Measurements from ENCODE around the gene FMNL2.

FMNL2 gene

GRCh38 chr2:152585830-152586484 lies 251.0 kb downstream of the FMNL2 start:
- no peak overlapping the region for H2AK5ac ChIP-seq (ENCODE audit: low read depth, low read length)
- H2BK12ac ChIP-seq (ENCODE audit: low read length): no peak overlapping the region
- H2BK120ac ChIP-seq (ENCODE audit: low read depth, low read length): no peak overlapping the region
- H3K79me1 ChIP-seq (ENCODE audit: low read depth, low read length): no peaks in the 10 kb centered on the region
- H3K18ac ChIP-seq (ENCODE audit: low read length): no peak overlapping the region
- no peak overlapping the region for H3K4ac ChIP-seq (ENCODE audit: low read length)
- no peak overlapping the region for H2BK15ac ChIP-seq (ENCODE audit: low read length)
- no peak overlapping the region for H3K14ac ChIP-seq (ENCODE audit: low read length)
- peaks cover 0 to 3% of the 10 kb centered on the region in 2 donors for H3K4me1 ChIP-seq (ENCODE audit: control insufficient read depth in 2 of 2, insufficient read depth in 1 of 2, low read depth in 1 of 2, low read length in 2 of 2)
- DNase-seq (ENCODE audit: low spot score): no peak
- no peak overlapping the region for H3K27ac ChIP-seq (replicated peaks; ENCODE audit: low read length)
- H3K9me3 ChIP-seq (replicated peaks in 1 of 2; ENCODE audit: control insufficient read depth in 2 of 2, insufficient read depth in 1 of 2, low read depth in 1 of 2, low read length in 2 of 2): no peaks in the 10 kb centered on the region
- no peak overlapping the region for H4K8ac ChIP-seq (ENCODE audit: low read depth, low read length)
- no peak overlapping the region for H2BK5ac ChIP-seq (ENCODE audit: low read length)
- no peaks in the 10 kb centered on the region for H3K27me3 ChIP-seq (ENCODE audit: control insufficient read depth in 3 of 3, insufficient read depth in 3 of 3, low read depth in 1 of 3, low read length in 3 of 3)
- no peak overlapping the region for H4K91ac ChIP-seq (ENCODE audit: low read depth, low read length, poor library complexity)
- no CpG with 5 or more reads among the region's 3 CpGs for WGBS, 2 donors (ENCODE audit: extremely low coverage in 2 of 2, insufficient read length in 2 of 2, insufficient replicate concordance in 1 of 2)
- H3K4me2 ChIP-seq (ENCODE audit: insufficient read depth, low read length, poor library complexity, severe bottlenecking): no peak overlapping the region
- H3K36me3 ChIP-seq (replicated peaks in 1 of 2; ENCODE audit: control insufficient read depth in 2 of 2, insufficient read depth in 2 of 2, low read length in 2 of 2): peaks cover 8 to 93% of the 10 kb centered on the region in 2 donors
- H3K9ac ChIP-seq (ENCODE audit: low read depth, low read length, poor library complexity): no peak overlapping the region
- no peak overlapping the region for H3K23ac ChIP-seq (ENCODE audit: low read depth, low read length, poor library complexity)
- H3K4me3 ChIP-seq (ENCODE audit: low read length in 2 of 2): no peak overlapping the region
- no peak overlapping the region for H2AFZ ChIP-seq (ENCODE audit: low read length)

- H2BK120ac ChIP-seq (ENCODE audit: low read depth, low read length): no peak overlapping the region
- no peaks in the 10 kb centered on the region for H3K4me1 ChIP-seq (ENCODE audit: control insufficient read depth in 2 of 2, insufficient read depth in 1 of 2, low read depth in 1 of 2, low read length in 2 of 2)
- no peak overlapping the region for H4K91ac ChIP-seq (ENCODE audit: low read depth, low read length, poor library complexity)
- no peak overlapping the region for H3K14ac ChIP-seq (ENCODE audit: low read length)
- H3K79me1 ChIP-seq (ENCODE audit: low read depth, low read length): no peaks in the 10 kb centered on the region
- H3K36me3 ChIP-seq (replicated peaks in 1 of 2; ENCODE audit: control insufficient read depth in 2 of 2, insufficient read depth in 2 of 2, low read length in 2 of 2): peaks cover 9 to 92% of the 10 kb centered on the region in 2 donors
- no peak overlapping the region for H2AFZ ChIP-seq (ENCODE audit: low read length)
- no peak overlapping the region for H3K4me2 ChIP-seq (ENCODE audit: insufficient read depth, low read length, poor library complexity, severe bottlenecking)
- H3K23ac ChIP-seq (ENCODE audit: low read depth, low read length, poor library complexity): no peak overlapping the region
- no peaks in the 10 kb centered on the region for H3K27me3 ChIP-seq (ENCODE audit: control insufficient read depth in 3 of 3, insufficient read depth in 3 of 3, low read depth in 1 of 3, low read length in 3 of 3)
- H3K27ac ChIP-seq (replicated peaks; ENCODE audit: low read length): no peak overlapping the region
- H3K9ac ChIP-seq (ENCODE audit: low read depth, low read length, poor library complexity): no peak overlapping the region
- H3K18ac ChIP-seq (ENCODE audit: low read length): no peak overlapping the region
- no peaks in the 10 kb centered on the region for H3K9me3 ChIP-seq (replicated peaks in 1 of 2; ENCODE audit: control insufficient read depth in 2 of 2, insufficient read depth in 1 of 2, low read depth in 1 of 2, low read length in 2 of 2)
- H4K8ac ChIP-seq (ENCODE audit: low read depth, low read length): no peak overlapping the region
- no peak overlapping the region for H2BK12ac ChIP-seq (ENCODE audit: low read length)
- no peak overlapping the region for H2BK5ac ChIP-seq (ENCODE audit: low read length)
- H2BK15ac ChIP-seq (ENCODE audit: low read length): no peak overlapping the region
- no peak overlapping the region for H3K4ac ChIP-seq (ENCODE audit: low read length)
- H2AK5ac ChIP-seq (ENCODE audit: low read depth, low read length): no peak overlapping the region
- no CpG with 5 or more reads among the region's 7 CpGs for WGBS, 2 donors (ENCODE audit: extremely low coverage in 2 of 2, insufficient read length in 2 of 2, insufficient replicate concordance in 1 of 2)
- DNase-seq (ENCODE audit: low spot score): no peak
- H3K4me3 ChIP-seq (ENCODE audit: low read length in 2 of 2): no peak overlapping the region
Measured at GRCh38 chr2:152587187-152587947, 252.4 kb downstream of the FMNL2 start.

- Histone ChIP-seq H3K27ac (replicated peaks; ENCODE audit: low read length) (no peak overlapping the region), H2AFZ (ENCODE audit: low read length) (no peak overlapping the region), H3K36me3 (replicated peaks in 1 of 2; ENCODE audit: control insufficient read depth in 2 of 2, insufficient read depth in 2 of 2, low read length in 2 of 2) (peaks cover 9 to 78% of the 10 kb centered on the region in 2 donors), H2BK5ac (ENCODE audit: low read length) (no peak overlapping the region), H3K14ac (ENCODE audit: low read length) (no peak overlapping the region), H4K8ac (ENCODE audit: low read depth, low read length) (no peak overlapping the region), H3K9ac (ENCODE audit: low read depth, low read length, poor library complexity) (no peak overlapping the region), H3K9me3 (replicated peaks in 1 of 2; ENCODE audit: control insufficient read depth in 2 of 2, insufficient read depth in 1 of 2, low read depth in 1 of 2, low read length in 2 of 2) (no peaks in the 10 kb centered on the region), H2BK15ac (ENCODE audit: low read length) (no peak overlapping the region), H4K91ac (ENCODE audit: low read depth, low read length, poor library complexity) (no peak overlapping the region), H2BK12ac (ENCODE audit: low read length) (no peak overlapping the region), H3K23ac (ENCODE audit: low read depth, low read length, poor library complexity) (no peak overlapping the region), H3K79me1 (ENCODE audit: low read depth, low read length) (no peaks in the 10 kb centered on the region), H3K27me3 (ENCODE audit: control insufficient read depth in 3 of 3, insufficient read depth in 3 of 3, low read depth in 1 of 3, low read length in 3 of 3) (no peaks in the 10 kb centered on the region), H2AK5ac (ENCODE audit: low read depth, low read length) (no peak overlapping the region), H3K18ac (ENCODE audit: low read length) (no peak overlapping the region), H2BK120ac (ENCODE audit: low read depth, low read length) (no peak overlapping the region), H3K4ac (ENCODE audit: low read length) (no peak overlapping the region), H3K4me3 (ENCODE audit: low read length in 2 of 2) (no peak overlapping the region), H3K4me2 (ENCODE audit: insufficient read depth, low read length, poor library complexity, severe bottlenecking) (no peak overlapping the region), H3K4me1 (ENCODE audit: control insufficient read depth in 2 of 2, insufficient read depth in 1 of 2, low read depth in 1 of 2, low read length in 2 of 2) (no peaks in the 10 kb centered on the region)
- DNase-seq (ENCODE audit: low spot score): no peak
- WGBS, 2 donors (ENCODE audit: extremely low coverage in 2 of 2, insufficient read length in 2 of 2, insufficient replicate concordance in 1 of 2): no CpG with 5 or more reads among the region's 6 CpGs
Measured at GRCh38 chr2:152588998-152589397, 254.0 kb downstream of the FMNL2 start.

GRCh38 chr2:152594022-152594766 lies 259.2 kb downstream of the FMNL2 start:
- no peak overlapping the region for H2AFZ ChIP-seq (ENCODE audit: low read length)
- no peak overlapping the region for H3K9ac ChIP-seq (ENCODE audit: low read depth, low read length, poor library complexity)
- no peak overlapping the region for H3K27ac ChIP-seq (replicated peaks; ENCODE audit: low read length)
- H4K91ac ChIP-seq (ENCODE audit: low read depth, low read length, poor library complexity): no peak overlapping the region
- H3K4me1 ChIP-seq (ENCODE audit: control insufficient read depth in 2 of 2, insufficient read depth in 1 of 2, low read depth in 1 of 2, low read length in 2 of 2): no peaks in the 10 kb centered on the region
- H3K79me1 ChIP-seq (ENCODE audit: low read depth, low read length): no peaks in the 10 kb centered on the region
- no peak overlapping the region for H2BK5ac ChIP-seq (ENCODE audit: low read length)
- no peak overlapping the region for H2BK120ac ChIP-seq (ENCODE audit: low read depth, low read length)
- H3K4ac ChIP-seq (ENCODE audit: low read length): no peak overlapping the region
- no peak overlapping the region for H2BK12ac ChIP-seq (ENCODE audit: low read length)
- H3K36me3 ChIP-seq (replicated peaks in 1 of 2; ENCODE audit: control insufficient read depth in 2 of 2, insufficient read depth in 2 of 2, low read length in 2 of 2): peaks cover 4 to 70% of the 10 kb centered on the region in 2 donors
- H3K18ac ChIP-seq (ENCODE audit: low read length): no peak overlapping the region
- no peak overlapping the region for H4K8ac ChIP-seq (ENCODE audit: low read depth, low read length)
- no peak overlapping the region for H2AK5ac ChIP-seq (ENCODE audit: low read depth, low read length)
- no peak overlapping the region for H3K4me2 ChIP-seq (ENCODE audit: insufficient read depth, low read length, poor library complexity, severe bottlenecking)
- H3K4me3 ChIP-seq (ENCODE audit: low read length in 2 of 2): no peak overlapping the region
- no peak overlapping the region for H3K14ac ChIP-seq (ENCODE audit: low read length)
- H3K9me3 ChIP-seq (replicated peaks in 1 of 2; ENCODE audit: control insufficient read depth in 2 of 2, insufficient read depth in 1 of 2, low read depth in 1 of 2, low read length in 2 of 2): peaks cover 0 to 4% of the 10 kb centered on the region in 2 donors
- H2BK15ac ChIP-seq (ENCODE audit: low read length): no peak overlapping the region
- no peaks in the 10 kb centered on the region for H3K27me3 ChIP-seq (ENCODE audit: control insufficient read depth in 3 of 3, insufficient read depth in 3 of 3, low read depth in 1 of 3, low read length in 3 of 3)
- no peak for DNase-seq (ENCODE audit: low spot score)
- no CpG with 5 or more reads among the region's 6 CpGs for WGBS, 2 donors (ENCODE audit: extremely low coverage in 2 of 2, insufficient read length in 2 of 2, insufficient replicate concordance in 1 of 2)
- no peak overlapping the region for H3K23ac ChIP-seq (ENCODE audit: low read depth, low read length, poor library complexity)
